Measurements from ENCODE around the gene MT3. TPM values are rescaled to one million over a fixed set of nuclear protein-coding genes. Genes with fewer than 3 reads are reported as not detected.
A peak's percentile ranks its signal among the peaks of the same experiment; 100 is the strongest.

MT3 gene
- total and polyA plus RNA-seq, 9 of the 15 experiments (the other 6 are each of a cell fraction or from before 2014, with no cell fraction given) = not detected

- TF ChIP-seq MBD1 (CRISPR knock-in tag; IDR thresholded peaks at IDR 0.05) (no peak), SMARCE1 (IDR thresholded peaks at IDR 0.05) (no peak; the same call in 1 of the 2 replicates), ZNF217 (CRISPR knock-in tag; IDR thresholded peaks at IDR 0.05) (no peak), RCOR1 (IDR thresholded peaks at IDR 0.05; ENCODE audit: borderline replicate concordance in 1 of 2, low read depth in 2 of 2, low read length in 2 of 2) (peak in 1 of 2 experiments; percentile 64; a peak in 1 of 4 replicates), C11orf30 (IDR thresholded peaks at IDR 0.05; ENCODE audit: low read depth) (peak; percentile 66), CBFA2T3 (IDR thresholded peaks at IDR 0.05) (peak; percentile 14; the same call in 1 of the 2 replicates), ZNF311 (CRISPR knock-in tag; IDR thresholded peaks at IDR 0.05) (no peak), CCNT2 (IDR thresholded peaks at IDR 0.05; ENCODE audit: borderline replicate concordance, extremely low read depth, insufficient read length, low read depth, low read length) (peak; percentile 89), RFX5 (IDR thresholded peaks at IDR 0.05; ENCODE audit: low read depth, low read length) (no peak), RBM25 (IDR thresholded peaks at IDR 0.05; ENCODE audit: low read depth, low read length, severe bottlenecking) (peak; percentile 93), HBP1 (CRISPR knock-in tag; IDR thresholded peaks at IDR 0.05) (no peak), ZNF124 (CRISPR knock-in tag; IDR thresholded peaks at IDR 0.05) (no peak), MXD1 (CRISPR knock-in tag; IDR thresholded peaks at IDR 0.05; ENCODE audit: borderline replicate concordance, poor library complexity, severe bottlenecking) (no peak), TBL1XR1 (IDR thresholded peaks at IDR 0.05; ENCODE audit: low read length in 2 of 2) (no peak; a peak in 1 of 4 replicates), ZKSCAN8 (CRISPR knock-in tag; IDR thresholded peaks at IDR 0.05) (no peak), NFE2L1 (tag; IDR thresholded peaks at IDR 0.05; ENCODE audit: borderline replicate concordance, low read depth) (no peak), ZNF212 (CRISPR knock-in tag; IDR thresholded peaks at IDR 0.05) (0 out of 2 replicates have a peak, but pooled peaks have one; percentile 55), MECOM (CRISPR knock-in tag; IDR thresholded peaks at IDR 0.05) (no peak), AFF4 (CRISPR knock-in tag; IDR thresholded peaks at IDR 0.05) (peak; percentile 51; the same call in 1 of the 2 replicates), MEF2A (IDR thresholded peaks at IDR 0.05; ENCODE audit: control insufficient read depth, low read depth, low read length) (no peak), MTA2 (IDR thresholded peaks at IDR 0.05; ENCODE audit: low read depth) (no peak)
These were observed 18.9 kb downstream of the MT3 start, which contains the start of gene MT2A (continued) for GRCh38 chr16:56608043-56608875.
